Stimulated activated CD4-positive, alpha-beta T cell treated with anti-CD3 and anti-CD28 coated beads, TNF-alpha, amount 100 ng/mL, for 1 hour (primary cell): ENCODE results near the gene NDUFV2.
"Not testable (repeated sequence)": the region's sequence is repeated elsewhere in the genome, so short reads cannot be mapped to it uniquely, and the experiment has no call there.

ENCODE experiments used
- DNase-seq, 3 donors: peaks; one replicate each; pipeline ENCODE4 v3.0.0-alpha.2; 2020; ENCODE audit warnings: low read depth in 3 of 3, low spot score in 1 of 3

NDUFV2 gene

GRCh38 chr18:9150121-9150520 is 47.6 kb downstream of the NDUFV2 start:
- DNase-seq: no peak

GRCh38 chr18:9153256-9153655 is 50.8 kb downstream of the NDUFV2 start:
- no peak for DNase-seq

- no peak for DNase-seq
Observed at GRCh38 chr18:9156604-9157249, 54.2 kb downstream of the NDUFV2 start.

- no peak for DNase-seq
Observed at GRCh38 chr18:9157806-9158205, 55.3 kb downstream of the NDUFV2 start.

GRCh38 chr18:9160014-9160413 is 57.5 kb downstream of the NDUFV2 start:
- DNase-seq: no peak

GRCh38 chr18:9162663-9163062 is 60.2 kb downstream of the NDUFV2 start:
- DNase-seq: not testable (repeated sequence)

- not testable (repeated sequence) for DNase-seq
Observed at GRCh38 chr18:9164149-9164548, 61.6 kb downstream of the NDUFV2 start.

- DNase-seq: not testable (repeated sequence)
Observed at GRCh38 chr18:9165883-9166282, 63.4 kb downstream of the NDUFV2 start.

GRCh38 chr18:9169515-9169914 is 67.0 kb downstream of the NDUFV2 start:
- not testable (repeated sequence) for DNase-seq

- DNase-seq: not testable (repeated sequence)
Observed at GRCh38 chr18:9171919-9172318, 69.4 kb downstream of the NDUFV2 start.

- DNase-seq: no peak
Observed at GRCh38 chr18:9172506-9173127, 70.1 kb downstream of the NDUFV2 start.

GRCh38 chr18:9173770-9174233 is 71.3 kb downstream of the NDUFV2 start:
- no peak for DNase-seq

GRCh38 chr18:9174302-9174701 is 71.8 kb downstream of the NDUFV2 start:
- no peak for DNase-seq

GRCh38 chr18:9175115-9175514 is 72.6 kb downstream of the NDUFV2 start:
- DNase-seq: no peak

GRCh38 chr18:9177031-9177430 is 74.5 kb downstream of the NDUFV2 start:
- no peak for DNase-seq

- no peak for DNase-seq
Observed at GRCh38 chr18:9177466-9177865, 75.0 kb downstream of the NDUFV2 start.

GRCh38 chr18:9178557-9178956 is 76.1 kb downstream of the NDUFV2 start:
- no peak for DNase-seq

- DNase-seq: no peak
Observed at GRCh38 chr18:9181275-9181674, 78.8 kb downstream of the NDUFV2 start.

GRCh38 chr18:9182852-9183399 is 80.4 kb downstream of the NDUFV2 start:
- no peak for DNase-seq
